Trophoblast cell (in vitro differentiated cells and primary cell): ENCODE results near the gene GALNT13.

Source experiments
- DNase-seq, 2 donors: peaks; one replicate each; pipeline ENCODE4 v3.0.0-alpha.2; 2016
- H2AFZ ChIP-seq: 2 replicates; pipeline ENCODE4 v1.6.1; 2013; ENCODE audit warnings: low read length, moderate library complexity, mild to moderate bottlenecking; ENCODE audit not compliant: insufficient read depth, poor library complexity
- H2AK5ac ChIP-seq: 2 replicates; pipeline ENCODE4 v1.6.1; 2013; ENCODE audit warnings: mild to moderate bottlenecking, low read length
- H2BK120ac ChIP-seq: 2 replicates; pipeline ENCODE4 v1.6.1; 2013; ENCODE audit warnings: low read length, mild to moderate bottlenecking, moderate library complexity; ENCODE audit not compliant: insufficient read depth, poor library complexity
- H2BK12ac ChIP-seq: 2 replicates; pipeline ENCODE4 v1.6.1; 2013; ENCODE audit warnings: mild to moderate bottlenecking, low read length, moderate library complexity
- H2BK5ac ChIP-seq: 2 replicates; pipeline ENCODE4 v1.6.1; 2013; ENCODE audit warnings: low read length, low read depth, moderate library complexity, mild to moderate bottlenecking; ENCODE audit not compliant: poor library complexity
- H3K14ac ChIP-seq: 2 replicates; pipeline ENCODE4 v1.6.1; 2013; ENCODE audit warnings: mild to moderate bottlenecking, low read length
- H3K18ac ChIP-seq: 2 replicates; pipeline ENCODE4 v1.6.1; 2013; ENCODE audit warnings: mild to moderate bottlenecking, low read length
- H3K23ac ChIP-seq: 2 replicates; pipeline ENCODE4 v1.6.1; 2013; ENCODE audit warnings: low read length
- H3K27ac ChIP-seq: 2 replicates; pipeline ENCODE4 v1.5.1; 2013; ENCODE audit warnings: low read depth, mild to moderate bottlenecking, inconsistent platforms, low read length, moderate library complexity
- H3K27me3 ChIP-seq: 2 replicates; pipeline ENCODE4 v1.6.1; 2013; ENCODE audit warnings: inconsistent platforms, mild to moderate bottlenecking, low read length, moderate library complexity; ENCODE audit not compliant: insufficient read depth
- H3K36me3 ChIP-seq, 2 experiments: 1 replicate in 1 of 2; 2 replicates in 1 of 2; pipeline ENCODE4 v1.6.1; 2013; ENCODE audit warnings: low read length in 2 of 2, mild to moderate bottlenecking in 2 of 2, moderate library complexity in 1 of 2; ENCODE audit not compliant: insufficient read depth in 2 of 2, control insufficient read depth in 1 of 2
- H3K4ac ChIP-seq: 2 replicates; pipeline ENCODE4 v1.6.1; 2013; ENCODE audit warnings: low read depth, mild to moderate bottlenecking, low read length, moderate library complexity
- H3K4me1 ChIP-seq, 2 experiments: 1 replicate in 1 of 2; 2 replicates in 1 of 2; pipeline ENCODE4 v1.6.1; 2013; ENCODE audit warnings: low read length in 2 of 2, mild to moderate bottlenecking in 2 of 2, moderate library complexity in 1 of 2; ENCODE audit not compliant: insufficient read depth in 2 of 2, control insufficient read depth in 1 of 2
- H3K4me2 ChIP-seq: 2 replicates; pipeline ENCODE4 v1.6.1; 2013; ENCODE audit warnings: inconsistent platforms, mild to moderate bottlenecking, low read length, moderate library complexity
- H3K4me3 ChIP-seq: 2 replicates; pipeline ENCODE4 v1.5.1; 2013; ENCODE audit warnings: mild to moderate bottlenecking, low read depth, low read length, inconsistent platforms
- H3K79me1 ChIP-seq: one replicate; pipeline ENCODE4 v1.6.1; 2013; ENCODE audit warnings: low read length
- H3K79me2 ChIP-seq: 2 replicates; pipeline ENCODE4 v1.6.1; 2013; ENCODE audit warnings: low read length, mild to moderate bottlenecking; ENCODE audit not compliant: control insufficient read depth, insufficient read depth, poor library complexity
- H3K9ac ChIP-seq: 2 replicates; pipeline ENCODE4 v1.6.1; 2013; ENCODE audit warnings: mild to moderate bottlenecking, low read length
- H3K9me3 ChIP-seq: 2 replicates; pipeline ENCODE4 v1.6.1; 2013; ENCODE audit warnings: low read depth, mild to moderate bottlenecking, control low read depth, inconsistent platforms, low read length; ENCODE audit not compliant: insufficient read depth
- H4K12ac ChIP-seq: 2 replicates; pipeline ENCODE4 v1.6.1; 2013; ENCODE audit warnings: low read depth, mild to moderate bottlenecking, low read length, moderate library complexity
- H4K8ac ChIP-seq: 2 replicates; pipeline ENCODE4 v1.6.1; 2013; ENCODE audit warnings: low read depth, mild to moderate bottlenecking, low read length, moderate library complexity
- H4K91ac ChIP-seq: one replicate; pipeline ENCODE4 v1.6.1; 2013; ENCODE audit warnings: low read depth, mild to moderate bottlenecking, low read length, moderate library complexity
- WGBS: extraction: QIAGEN DNeasy Blood & Tissue Kit; methylation state at CpG from one replicate; pipeline ENCODE4 v1.1.7; 2013; ENCODE audit warnings: missing lambda C conversion rate; ENCODE audit not compliant: insufficient read length, insufficient coverage; ENCODE audit errors: extremely low coverage; 5-methylcytosine and 5-hydroxymethylcytosine counted together

GALNT13 gene

GRCh38 chr2:154293864-154294263 lies 422.1 kb downstream of the GALNT13 start:
- no peak overlapping the region for H4K12ac ChIP-seq

DNA sequence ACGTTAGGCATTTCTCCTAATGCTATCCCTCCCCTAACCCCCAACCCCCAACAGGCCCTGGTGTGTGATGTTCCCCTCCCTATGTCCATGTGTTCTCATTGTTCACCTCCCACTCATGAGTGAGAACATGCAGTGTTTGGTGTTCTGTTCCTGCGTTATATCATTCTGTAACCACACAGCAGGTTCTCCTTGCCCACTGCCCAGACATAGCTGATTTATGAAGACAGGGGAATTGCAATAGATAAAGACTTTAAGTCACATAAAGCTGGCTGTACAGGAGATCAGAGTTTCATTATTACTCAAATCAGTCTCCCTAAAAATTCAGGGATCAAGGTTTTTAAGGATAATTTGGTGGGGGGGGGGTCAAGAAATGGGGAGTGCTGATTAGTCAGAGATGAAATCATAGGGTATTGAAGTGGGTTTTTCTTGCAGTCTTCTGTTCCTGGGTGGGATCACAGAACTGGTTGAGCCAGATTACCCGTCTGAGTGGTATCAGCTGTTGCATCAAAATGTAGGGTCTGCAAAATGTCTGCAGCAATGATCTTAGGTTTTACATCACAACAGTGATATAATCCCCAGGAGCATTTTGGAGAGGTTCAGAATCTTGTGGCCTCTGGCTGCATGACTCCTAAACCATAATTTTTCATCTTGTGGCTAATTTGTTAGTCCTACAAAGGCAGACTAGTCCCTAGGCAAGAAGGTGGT lies 434.7 kb downstream of the GALNT13 start:
- H2BK120ac ChIP-seq: no peak overlapping the region

More at GRCh38 chr2:154293864-154294263, 422.1 kb downstream of the GALNT13 start:
- Histone ChIP-seq H3K36me3 (no peaks in the 10 kb centered on the region), H4K91ac (no peak overlapping the region), H2BK120ac (no peak overlapping the region), H2AK5ac (no peak overlapping the region), H3K79me2 (no peaks in the 10 kb centered on the region), H4K8ac (no peak overlapping the region), H3K18ac (no peak overlapping the region), H2AFZ (no peak overlapping the region), H3K4me1 (no peaks in the 10 kb centered on the region), H3K4me2 (no peak overlapping the region), H2BK12ac (no peak overlapping the region), H3K23ac (no peak overlapping the region), H3K9ac (no peak overlapping the region), H3K14ac (no peak overlapping the region), H3K4me3 (no peak overlapping the region), H3K27me3 (no peaks in the 10 kb centered on the region), H3K9me3 (peaks cover 3% of the 10 kb centered on the region), H3K79me1 (no peaks in the 10 kb centered on the region), H2BK5ac (no peak overlapping the region), H3K4ac (no peak overlapping the region), H3K27ac (no peak overlapping the region)
- no peak for DNase-seq

GRCh38 chr2:154307007-154307406 lies 435.3 kb downstream of the GALNT13 start:
- Histone ChIP-seq H2BK5ac (no peak overlapping the region), H2BK12ac (no peak overlapping the region), H3K4ac (no peak overlapping the region), H3K4me3 (no peak overlapping the region), H3K4me1 (peaks cover 0 to 2% of the 10 kb centered on the region in 2 experiments), H2AFZ (no peak overlapping the region), H3K18ac (no peak overlapping the region), H4K12ac (no peak overlapping the region), H3K79me1 (peaks cover 2% of the 10 kb centered on the region), H3K79me2 (no peaks in the 10 kb centered on the region), H2AK5ac (no peak overlapping the region), H3K4me2 (no peak overlapping the region), H3K9me3 (no peaks in the 10 kb centered on the region), H3K23ac (no peak overlapping the region), H4K91ac (no peak overlapping the region), H3K27ac (peak overlapping the region; percentile 76), H3K9ac (no peak overlapping the region), H3K14ac (no peak overlapping the region), H3K36me3 (no peaks in the 10 kb centered on the region), H3K27me3 (no peaks in the 10 kb centered on the region), H2BK120ac (no peak overlapping the region), H4K8ac (no peak overlapping the region)
- WGBS: no CpG with 5 or more reads among the region's 1 CpG
- DNase-seq: no peak

More for the DNA sequence above, 434.7 kb downstream of the GALNT13 start:
- Histone ChIP-seq H2AK5ac (no peak overlapping the region), H3K14ac (no peak overlapping the region), H4K8ac (no peak overlapping the region), H3K27ac (peak overlapping the region; percentile 76), H3K4me1 (peaks cover 0 to 2% of the 10 kb centered on the region in 2 experiments), H3K18ac (no peak overlapping the region), H3K79me1 (peaks cover 2% of the 10 kb centered on the region), H2AFZ (no peak overlapping the region), H3K9me3 (no peaks in the 10 kb centered on the region), H2BK5ac (no peak overlapping the region), H3K79me2 (no peaks in the 10 kb centered on the region), H3K27me3 (no peaks in the 10 kb centered on the region), H3K36me3 (no peaks in the 10 kb centered on the region), H3K4me2 (peak overlapping the region; percentile 29), H4K12ac (no peak overlapping the region), H2BK12ac (no peak overlapping the region), H3K4me3 (no peak overlapping the region), H3K4ac (no peak overlapping the region), H3K9ac (no peak overlapping the region), H3K23ac (no peak overlapping the region), H4K91ac (no peak overlapping the region)
- no CpG with 5 or more reads among the region's 3 CpGs for WGBS
- no peak for DNase-seq

- Histone ChIP-seq H3K18ac (no peak overlapping the region), H2BK12ac (no peak overlapping the region), H2BK120ac (no peak overlapping the region), H3K4me1 (peaks cover 0 to 4% of the 10 kb centered on the region in 2 experiments), H3K4me3 (no peak overlapping the region), H3K4ac (no peak overlapping the region), H4K12ac (no peak overlapping the region), H3K4me2 (no peak overlapping the region), H2AK5ac (no peak overlapping the region), H3K79me2 (no peaks in the 10 kb centered on the region), H3K36me3 (no peaks in the 10 kb centered on the region), H2BK5ac (no peak overlapping the region), H3K79me1 (no peaks in the 10 kb centered on the region), H3K27me3 (no peaks in the 10 kb centered on the region), H3K14ac (no peak overlapping the region), H3K27ac (no peak overlapping the region), H2AFZ (no peak overlapping the region), H4K8ac (no peak overlapping the region), H3K9ac (no peak overlapping the region), H3K23ac (no peak overlapping the region), H3K9me3 (no peaks in the 10 kb centered on the region), H4K91ac (no peak overlapping the region)
- WGBS: no CpG with 5 or more reads among the region's 2 CpGs
- DNase-seq: no peak
Measured at GRCh38 chr2:154324601-154325000, 452.9 kb downstream of the GALNT13 start.
